Testis (tissue), 2 donors: ENCODE results near the gene SLX1B.
"Not testable (repeated sequence)": the region's sequence is repeated elsewhere in the genome, so short reads cannot be mapped to it uniquely, and the experiment has no call there.

Experiments
- CTCF ChIP-seq, 3 experiments: fragments of 450-650 bp in 2 of 3; fragments of 200-600 bp in 1 of 3; sonication (generic) in 1 of 3; IDR thresholded peaks; one replicate each; pipeline ENCODE4 v1.5.1; 2016 to 2019; ENCODE audit warnings: antibody characterized with exemption in 3 of 3, mild to moderate bottlenecking in 2 of 3, moderate library complexity in 1 of 3
- POLR2A ChIP-seq: fragments of 450-650 bp; IDR thresholded peaks from one replicate; pipeline ENCODE4 v1.6.1; 2017; ENCODE audit warnings: antibody characterized with exemption, mild to moderate bottlenecking, moderate library complexity

- TF ChIP-seq CTCF (IDR thresholded peaks at IDR 0.05); POLR2A: not testable (repeated sequence)
Measured at GRCh38 chr16:29506308-29506707, 52.0 kb downstream of the SLX1B start, which contains the start of gene NPIPB12.
